Measurements from ENCODE around the gene MYH15.

DNA sequence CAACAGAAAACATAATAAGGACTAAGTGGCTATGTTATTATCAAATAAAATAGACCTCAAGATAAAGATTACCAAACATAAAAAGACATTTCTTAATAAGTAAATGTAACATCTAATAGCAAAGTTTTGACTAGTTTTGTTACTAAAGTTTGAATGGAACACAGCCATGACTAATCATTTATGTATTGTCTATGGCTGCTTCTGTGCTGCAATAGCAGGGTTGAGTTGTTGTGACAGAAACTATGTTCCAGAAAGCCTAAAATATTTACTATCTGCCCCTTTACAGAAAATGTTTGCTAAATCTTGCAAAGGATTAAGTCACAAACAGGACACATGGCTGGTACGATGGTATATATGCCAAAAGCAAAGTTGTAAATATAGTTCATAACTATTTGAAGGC lies 37.9 kb upstream of the MYH15 start:
- TF ChIP-seq, protein P1, sequence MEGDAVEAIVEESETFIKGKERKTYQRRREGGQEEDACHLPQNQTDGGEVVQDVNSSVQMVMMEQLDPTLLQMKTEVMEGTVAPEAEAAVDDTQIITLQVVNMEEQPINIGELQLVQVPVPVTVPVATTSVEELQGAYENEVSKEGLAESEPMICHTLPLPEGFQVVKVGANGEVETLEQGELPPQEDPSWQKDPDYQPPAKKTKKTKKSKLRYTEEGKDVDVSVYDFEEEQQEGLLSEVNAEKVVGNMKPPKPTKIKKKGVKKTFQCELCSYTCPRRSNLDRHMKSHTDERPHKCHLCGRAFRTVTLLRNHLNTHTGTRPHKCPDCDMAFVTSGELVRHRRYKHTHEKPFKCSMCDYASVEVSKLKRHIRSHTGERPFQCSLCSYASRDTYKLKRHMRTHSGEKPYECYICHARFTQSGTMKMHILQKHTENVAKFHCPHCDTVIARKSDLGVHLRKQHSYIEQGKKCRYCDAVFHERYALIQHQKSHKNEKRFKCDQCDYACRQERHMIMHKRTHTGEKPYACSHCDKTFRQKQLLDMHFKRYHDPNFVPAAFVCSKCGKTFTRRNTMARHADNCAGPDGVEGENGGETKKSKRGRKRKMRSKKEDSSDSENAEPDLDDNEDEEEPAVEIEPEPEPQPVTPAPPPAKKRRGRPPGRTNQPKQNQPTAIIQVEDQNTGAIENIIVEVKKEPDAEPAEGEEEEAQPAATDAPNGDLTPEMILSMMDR (IDR thresholded peaks at IDR 0.05), result no peak
- no peak for TF ChIP-seq POLR2A (IDR thresholded peaks at IDR 0.05)

Measured in adrenal gland (tissue), 5 donors.